Measurements from ENCODE around the gene CACNA2D3.
A peak's percentile ranks its signal among the peaks of the same experiment; 100 is the strongest.

CACNA2D3 gene

DNA sequence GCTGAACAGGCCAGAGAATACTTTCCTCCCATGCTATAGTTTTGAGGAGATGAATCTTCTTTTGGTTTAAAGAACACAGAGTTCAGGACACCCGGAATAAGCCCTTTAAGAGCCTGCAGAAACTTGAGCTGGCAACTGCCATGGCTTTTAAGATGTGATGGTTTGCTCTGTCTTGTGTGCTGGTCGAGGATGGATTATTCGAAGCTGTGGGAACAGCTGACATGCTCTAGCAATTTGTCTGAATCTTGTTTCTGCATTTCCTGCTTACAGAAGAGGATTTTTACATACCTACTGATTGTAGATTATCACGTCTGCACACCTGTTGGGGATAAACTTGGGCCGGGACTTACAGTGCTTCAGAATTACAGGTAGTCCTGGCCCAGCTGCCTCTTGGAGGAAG is 408.6 kb downstream of the CACNA2D3 start:
- DNase-seq (ENCODE audit: low read depth, low spot score): no peak

DNA sequence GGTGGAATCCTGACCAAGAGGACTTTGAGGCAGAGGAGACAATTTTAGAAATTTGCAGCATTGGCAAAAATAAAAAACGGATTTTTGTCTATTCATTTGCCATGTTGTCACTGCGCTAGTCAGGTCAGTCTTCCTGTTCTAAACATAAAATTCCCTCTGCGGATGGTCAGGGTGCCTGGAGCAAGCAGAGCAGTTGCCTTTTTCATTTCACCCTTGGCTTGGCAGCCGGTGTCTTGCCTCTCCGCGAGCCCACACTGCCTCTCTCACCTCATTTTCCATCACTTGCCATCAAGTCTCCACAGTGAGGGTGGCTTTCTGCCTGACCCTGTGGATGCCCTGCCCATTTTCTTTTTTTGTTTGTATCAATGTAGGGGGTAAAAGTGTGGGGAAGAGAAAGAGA is 409.4 kb downstream of the CACNA2D3 start:
- DNase-seq (ENCODE audit: low read depth, low spot score): no peak

DNA sequence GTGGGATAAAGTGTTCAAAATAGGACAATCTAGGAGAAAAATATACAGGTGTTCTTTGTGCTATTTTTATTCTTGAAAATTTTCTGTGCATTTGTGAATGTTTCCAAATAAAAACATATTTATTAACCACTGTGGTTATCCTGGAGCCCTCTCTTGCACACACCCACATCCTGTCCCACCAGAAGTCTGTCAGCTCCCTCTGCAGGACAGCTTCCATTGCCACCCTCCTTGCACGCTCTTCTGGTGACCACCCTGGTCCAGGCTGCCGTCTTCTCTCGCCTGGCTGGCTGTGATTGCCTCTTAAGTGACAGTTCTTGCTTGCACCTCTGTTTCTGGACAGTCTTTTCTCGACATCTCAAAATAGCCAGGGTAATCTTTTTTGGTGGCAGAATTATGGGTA is 411.5 kb downstream of the CACNA2D3 start:
- DNase-seq (ENCODE audit: low read depth, low spot score): no peak

DNA sequence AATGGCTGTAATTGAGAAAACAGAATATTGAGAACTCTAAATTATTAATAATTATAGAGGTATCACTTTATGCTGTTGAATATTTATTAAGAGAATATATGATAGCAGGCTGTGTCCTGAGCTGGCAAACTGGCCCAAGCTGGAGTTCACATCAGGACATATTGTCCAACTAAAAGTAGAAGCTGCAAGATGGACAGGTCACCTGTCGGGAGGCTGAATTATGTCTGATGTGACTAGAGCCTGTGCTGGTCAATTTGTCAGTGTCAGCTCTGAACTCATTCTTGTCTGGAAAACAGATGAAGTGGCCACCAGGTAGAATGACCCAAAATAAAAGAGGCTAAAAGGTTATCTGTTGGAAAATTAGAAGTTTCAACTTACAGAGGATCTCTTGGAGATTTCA is 413.3 kb downstream of the CACNA2D3 start:
- DNase-seq (ENCODE audit: low read depth, low spot score): no peak

DNA sequence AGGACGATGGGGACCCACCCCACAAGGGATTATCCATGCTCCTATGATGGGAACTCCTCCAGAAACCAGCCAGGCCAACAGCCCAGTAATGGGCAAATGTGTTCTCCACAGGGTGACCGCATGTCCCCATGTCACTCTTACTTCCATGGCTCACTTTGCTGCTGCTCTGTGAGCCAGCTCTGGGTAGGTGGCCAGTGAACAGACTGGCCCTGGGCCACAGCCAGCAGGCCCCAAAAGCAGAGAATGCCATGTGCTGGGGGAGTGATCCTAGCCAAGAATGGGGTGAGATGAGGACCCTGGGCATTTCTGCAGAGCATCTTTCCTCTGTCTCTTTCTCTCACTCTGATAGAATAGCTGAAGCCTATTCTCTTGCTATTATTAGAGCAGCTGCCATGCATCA is 414.1 kb downstream of the CACNA2D3 start:
- DNase-seq (ENCODE audit: low read depth, low spot score): no peak

DNA sequence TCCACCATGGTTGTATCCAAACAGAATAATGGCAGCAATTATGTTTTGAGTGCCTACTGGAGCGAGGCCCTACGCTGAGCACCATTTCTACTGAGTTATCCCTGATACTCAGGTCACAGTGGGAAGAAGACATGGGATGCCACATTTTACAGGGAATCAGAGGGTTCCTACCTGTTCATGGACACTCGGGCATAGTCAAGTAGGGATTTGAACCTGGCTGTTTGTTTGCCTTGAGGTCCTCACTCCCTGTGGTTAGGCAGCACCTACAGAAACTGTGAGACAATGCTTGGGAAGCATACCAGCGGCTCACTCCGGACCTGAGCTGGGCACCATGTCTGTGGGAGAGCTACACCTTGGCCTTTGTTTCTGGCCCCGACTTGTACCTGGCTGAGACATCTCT is 415.2 kb downstream of the CACNA2D3 start:
- no peak for DNase-seq (ENCODE audit: low read depth, low spot score)

DNA sequence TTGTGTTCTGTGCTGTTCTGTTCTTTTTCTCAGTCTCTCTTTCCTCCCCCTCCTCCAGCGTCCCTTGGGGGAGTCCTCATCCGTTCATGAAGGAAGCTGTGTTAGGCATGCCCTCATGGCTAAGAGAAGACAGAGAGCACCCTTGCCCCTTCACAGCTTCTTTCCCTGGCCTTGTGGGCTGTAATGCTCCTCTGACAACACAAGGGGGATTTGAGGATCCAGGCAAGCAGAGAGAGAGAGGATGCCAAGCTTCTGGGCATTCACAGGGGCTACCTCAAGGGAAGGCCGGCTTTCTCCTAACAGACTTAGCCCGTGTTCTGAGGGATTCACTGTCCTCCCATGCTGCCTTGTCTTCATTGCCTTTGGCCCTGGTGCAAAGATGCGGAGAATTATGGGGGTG is 416.0 kb downstream of the CACNA2D3 start:
- DNase-seq (ENCODE audit: low read depth, low spot score): peak; percentile 61

DNA sequence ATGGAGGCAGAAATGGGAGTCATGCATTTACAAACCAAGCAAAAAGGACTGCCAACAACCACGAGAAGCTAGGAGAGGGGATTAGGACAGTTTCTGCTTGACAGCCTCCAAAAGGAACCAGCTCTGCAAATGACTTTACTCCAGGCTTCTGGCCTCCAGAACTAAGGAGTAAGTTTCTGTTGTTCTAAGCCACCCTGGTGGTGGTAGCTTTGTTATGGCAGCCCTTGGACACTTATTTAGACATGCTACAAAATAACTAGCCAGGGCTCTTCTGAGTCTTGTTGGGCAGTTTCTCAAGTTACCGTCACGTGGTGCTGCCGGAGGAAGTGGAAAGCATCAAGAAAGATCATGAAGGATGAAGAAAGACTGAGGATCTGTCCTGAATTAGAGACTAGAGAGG is 419.0 kb downstream of the CACNA2D3 start:
- DNase-seq (ENCODE audit: low read depth, low spot score): no peak

DNA sequence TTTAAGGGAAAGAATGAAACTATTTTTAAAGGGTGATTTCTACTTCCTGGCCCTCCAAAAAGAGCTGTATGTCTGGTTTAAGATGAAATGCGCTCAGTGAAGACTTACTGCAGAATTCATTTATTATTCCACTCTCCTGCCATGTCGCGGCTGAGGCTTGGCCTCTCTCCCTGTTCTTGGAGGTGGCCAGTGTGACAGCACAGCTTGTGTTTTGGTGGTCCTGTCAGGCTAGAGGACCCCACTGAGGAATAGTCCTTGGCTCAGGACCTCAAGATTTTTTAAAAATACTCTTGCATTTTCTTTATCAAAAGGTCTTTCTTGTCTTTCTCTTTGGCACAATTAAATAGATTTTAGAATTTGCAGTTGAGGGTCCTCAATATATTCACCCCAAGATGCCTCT is 421.1 kb downstream of the CACNA2D3 start:
- DNase-seq (ENCODE audit: low read depth, low spot score): no peak

DNA sequence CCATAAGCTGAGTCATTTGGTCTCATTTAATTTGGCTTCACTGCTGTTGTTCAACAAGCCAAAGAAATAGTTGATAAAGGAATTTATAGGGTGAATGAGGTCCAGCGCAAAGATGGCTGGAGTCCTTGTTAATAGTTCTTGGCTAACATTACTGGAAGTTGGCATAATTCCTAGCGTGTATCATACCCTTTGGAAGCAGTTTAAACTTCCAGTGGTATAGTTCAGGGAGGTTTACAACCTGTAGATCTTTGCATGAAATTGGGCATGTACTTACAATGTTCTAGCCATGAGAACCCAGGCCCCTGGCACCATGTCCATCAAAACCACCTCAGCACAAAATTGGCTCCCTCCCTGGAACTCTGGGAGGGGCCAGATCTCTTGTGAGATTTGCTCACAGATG is 424.7 kb downstream of the CACNA2D3 start:
- DNase-seq (ENCODE audit: low read depth, low spot score): no peak

DNA sequence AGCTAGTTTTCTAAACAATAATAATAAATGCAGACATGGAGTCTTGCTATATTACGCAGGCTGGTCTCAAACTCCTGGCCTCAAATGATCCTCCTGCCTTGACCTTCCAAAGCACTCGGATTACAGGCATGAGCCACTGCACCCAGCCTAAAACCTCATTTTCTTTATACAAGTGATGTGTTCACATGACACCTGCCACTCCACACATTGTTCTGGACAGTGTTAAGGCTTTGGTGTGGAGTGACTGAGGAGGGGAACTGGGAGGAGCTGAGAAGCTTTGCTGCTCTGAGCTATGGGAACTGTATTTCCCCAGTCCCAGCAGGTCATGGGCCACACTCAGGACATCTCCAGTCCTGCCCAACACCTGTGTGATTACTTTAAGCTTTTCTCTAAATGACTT is 425.5 kb downstream of the CACNA2D3 start:
- DNase-seq (ENCODE audit: low read depth, low spot score): no peak

DNA sequence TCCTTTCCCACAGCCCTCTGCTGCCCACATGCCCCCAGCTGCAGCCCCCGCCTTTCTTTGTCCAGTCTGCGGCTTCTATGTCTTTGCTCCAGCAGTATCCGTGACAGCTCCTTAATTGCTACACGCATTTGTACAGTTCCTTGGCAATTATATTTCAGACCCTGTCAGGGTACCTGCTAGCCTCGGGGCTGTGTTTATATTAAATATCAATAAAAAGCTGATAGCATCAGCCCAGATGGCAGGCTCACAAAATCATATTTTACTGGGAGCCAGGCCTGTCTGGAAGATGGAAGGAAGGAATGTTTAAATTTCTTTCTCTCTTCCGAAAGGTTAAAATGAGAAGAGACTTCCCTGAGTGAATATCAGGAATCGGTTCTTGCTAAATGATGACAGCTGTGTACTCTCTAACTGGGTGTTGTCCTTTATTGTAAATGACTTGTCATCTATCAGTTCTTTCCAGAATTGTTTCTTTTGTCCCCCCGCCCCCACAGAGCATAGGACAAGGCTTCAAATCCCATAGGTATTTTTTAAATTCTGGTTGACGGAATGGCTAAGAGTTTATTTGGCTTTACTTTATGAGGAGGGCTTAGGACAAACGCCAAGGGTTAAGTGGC is 427.4 kb downstream of the CACNA2D3 start:
- DNase-seq (ENCODE audit: low read depth, low spot score): no peak

DNA sequence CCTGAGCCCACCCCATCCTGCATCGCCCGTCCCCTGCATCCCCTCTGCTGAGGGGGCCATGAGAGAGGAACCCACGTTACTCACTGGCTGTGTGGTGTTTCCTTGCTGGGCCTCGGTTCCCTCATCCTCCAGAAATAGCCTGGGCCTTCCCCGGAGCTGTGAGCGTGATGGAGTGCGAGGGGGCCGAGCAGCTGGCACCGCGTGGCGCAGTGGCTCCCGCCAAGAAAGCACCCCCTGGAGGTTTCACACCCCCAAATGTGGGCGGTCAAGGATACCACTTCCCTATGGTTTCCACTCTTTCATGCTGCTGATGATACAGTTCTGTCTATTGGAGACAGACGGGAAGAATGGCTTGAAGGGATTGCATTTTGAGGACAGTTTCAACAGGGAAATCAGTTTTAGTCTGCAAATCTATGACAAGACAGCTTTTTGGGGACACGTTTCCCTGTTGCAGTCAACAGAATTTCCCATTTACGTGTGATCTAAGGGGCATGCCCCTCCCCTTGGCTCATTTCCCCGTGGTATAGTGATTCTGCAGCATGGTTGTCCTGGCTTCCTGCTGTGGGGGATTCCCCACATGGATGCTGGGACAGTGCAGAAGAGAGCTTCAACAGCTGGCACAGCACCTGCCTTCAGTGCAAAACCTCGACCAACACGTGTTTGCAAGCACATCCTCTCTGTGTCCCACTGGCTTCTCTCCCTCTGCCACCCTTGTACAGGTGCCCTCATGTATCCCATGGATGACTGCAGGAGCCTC is 428.0 kb downstream of the CACNA2D3 start:
- no peak for DNase-seq (ENCODE audit: low read depth, low spot score)

DNA sequence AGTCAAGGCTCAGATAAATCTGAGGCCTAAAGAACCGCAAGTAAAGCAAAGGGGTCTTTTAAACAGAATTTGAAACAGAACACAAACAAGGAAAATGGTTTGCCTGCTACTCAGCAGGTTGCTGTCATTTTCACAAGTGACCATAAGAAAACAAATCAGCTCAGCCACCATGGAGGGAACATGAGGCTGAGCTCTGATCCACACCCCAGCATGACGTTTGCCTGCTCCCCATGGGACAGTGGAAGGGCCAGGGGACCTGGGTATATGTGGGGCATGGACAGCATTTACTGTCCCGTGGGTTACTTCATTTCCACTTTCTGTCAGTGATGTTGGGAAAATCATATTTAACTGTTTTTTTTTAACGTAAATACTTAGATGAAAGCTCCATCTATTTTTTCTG is 434.3 kb downstream of the CACNA2D3 start:
- no peak for DNase-seq (ENCODE audit: low read depth, low spot score)

DNA sequence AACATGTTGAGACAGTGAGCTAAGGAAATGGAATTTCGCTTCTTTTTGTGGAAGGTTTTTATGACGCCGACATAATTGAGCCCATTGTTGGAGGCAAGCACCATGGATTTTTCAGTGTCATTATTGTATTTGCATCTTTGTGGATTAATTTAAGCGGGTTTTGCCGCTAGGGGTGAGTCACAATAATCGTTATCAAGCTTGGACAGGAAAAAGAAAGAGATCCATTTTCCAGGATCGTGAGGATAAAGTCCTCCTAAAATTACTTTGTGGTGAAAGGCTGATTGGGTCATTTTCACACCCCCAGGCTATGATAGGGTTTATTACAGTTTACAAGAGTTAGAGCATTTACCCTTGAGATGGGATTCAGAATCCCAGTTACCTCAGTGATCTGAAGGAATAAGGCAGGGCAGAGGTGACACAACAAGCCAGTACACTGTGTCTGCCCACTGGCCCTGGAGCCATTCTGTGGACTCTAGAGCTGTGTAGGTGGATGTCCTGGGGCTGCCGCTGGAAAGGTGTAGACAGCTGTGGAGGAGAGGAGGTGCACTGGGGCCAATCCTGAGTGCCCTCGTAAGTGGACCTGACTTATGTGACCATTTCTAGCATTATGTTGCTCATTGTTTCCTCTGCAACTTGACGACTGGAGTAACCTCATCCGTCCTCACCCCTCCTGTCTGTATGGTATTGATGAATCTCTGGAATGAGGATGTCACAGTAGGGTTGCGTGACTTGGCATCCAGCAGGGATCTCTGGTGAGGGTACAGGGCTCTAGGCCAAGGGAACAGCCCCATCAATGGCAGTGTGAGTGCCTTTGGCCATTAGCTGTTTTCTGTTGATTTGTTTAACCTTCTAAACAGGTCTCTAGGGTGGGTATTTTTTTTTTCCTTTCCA is 435.4 kb downstream of the CACNA2D3 start:
- DNase-seq (ENCODE audit: low read depth, low spot score): no peak

DNA sequence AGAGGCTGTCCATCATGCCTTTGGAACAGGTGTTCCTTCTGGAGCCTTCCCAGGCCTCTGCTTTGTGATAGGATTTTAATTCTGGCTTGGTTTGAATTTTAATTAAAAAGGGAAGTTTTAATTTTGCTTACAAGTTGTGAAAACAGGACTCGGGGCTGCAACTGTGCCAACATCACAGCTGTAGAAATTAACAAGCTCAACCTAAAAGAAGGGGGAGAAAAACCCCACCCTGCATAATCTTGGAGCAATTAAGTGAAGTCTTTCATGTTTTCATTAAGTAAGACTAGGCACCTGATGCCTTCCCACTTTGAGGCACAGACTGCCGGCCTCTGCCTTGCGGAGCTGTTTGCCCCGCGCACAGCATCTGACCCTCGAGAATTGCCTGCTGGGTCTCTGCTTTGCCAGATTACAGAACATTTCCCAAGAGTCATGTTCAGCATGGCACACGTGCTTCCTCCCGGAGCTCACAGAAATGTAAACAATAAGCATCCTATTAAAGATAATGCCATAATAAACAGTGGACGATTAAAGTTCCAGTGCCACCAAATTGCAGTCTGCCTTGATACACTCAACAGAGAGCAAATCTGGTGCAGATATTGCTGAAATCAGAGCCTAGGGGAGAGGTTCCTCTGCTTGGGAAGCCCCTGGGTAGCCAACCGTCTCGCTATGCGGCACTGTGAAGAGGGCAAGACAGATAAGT is 441.3 kb downstream of the CACNA2D3 start:
- DNase-seq (ENCODE audit: low read depth, low spot score): no peak

DNA sequence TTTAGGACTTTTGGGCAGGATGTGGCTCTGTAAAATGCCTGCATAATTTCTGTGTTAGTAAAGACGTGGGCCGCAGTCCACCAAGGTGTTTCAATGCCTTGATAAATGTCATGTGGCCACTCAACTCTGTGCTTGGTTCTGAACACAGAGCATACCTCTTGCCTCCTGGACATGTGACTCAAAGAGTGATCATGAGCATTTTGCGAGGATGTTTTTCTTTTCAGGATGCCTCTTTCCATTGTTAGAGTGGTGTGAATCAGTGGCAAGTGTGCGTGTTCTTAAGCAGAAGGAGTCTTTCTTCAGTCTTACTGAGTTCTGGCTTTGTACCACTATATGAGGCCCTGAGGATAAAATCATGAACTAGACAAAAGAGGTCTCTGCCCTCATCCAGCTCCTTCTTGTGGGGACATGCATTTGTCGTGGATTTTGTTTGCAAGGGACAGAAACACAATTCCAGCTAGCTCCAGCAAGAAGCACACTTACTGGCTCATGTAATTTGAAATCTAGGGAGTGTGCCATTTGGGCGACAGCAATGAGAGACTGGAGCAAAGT is 442.1 kb downstream of the CACNA2D3 start:
- DNase-seq (ENCODE audit: low read depth, low spot score): no peak

DNA sequence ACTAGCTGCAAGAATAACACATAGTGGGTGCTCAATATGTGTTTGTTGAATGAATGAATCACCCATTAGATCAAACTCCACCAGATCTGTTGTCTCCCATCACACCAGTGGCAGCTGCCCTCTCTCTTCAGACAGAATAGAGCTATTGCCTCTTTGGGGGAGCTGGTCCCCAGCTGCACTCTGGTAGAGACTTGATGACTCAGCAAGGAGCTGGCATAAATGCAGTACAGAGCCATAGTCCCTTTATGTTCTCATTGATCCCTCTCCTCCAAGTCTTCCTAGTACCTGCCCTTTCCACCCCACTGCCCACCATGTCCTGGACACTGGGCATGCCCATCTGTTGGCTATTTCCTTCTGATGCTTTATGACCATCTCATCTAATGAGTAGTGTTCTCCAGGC is 443.6 kb downstream of the CACNA2D3 start:
- no peak for DNase-seq (ENCODE audit: low read depth, low spot score)

DNA sequence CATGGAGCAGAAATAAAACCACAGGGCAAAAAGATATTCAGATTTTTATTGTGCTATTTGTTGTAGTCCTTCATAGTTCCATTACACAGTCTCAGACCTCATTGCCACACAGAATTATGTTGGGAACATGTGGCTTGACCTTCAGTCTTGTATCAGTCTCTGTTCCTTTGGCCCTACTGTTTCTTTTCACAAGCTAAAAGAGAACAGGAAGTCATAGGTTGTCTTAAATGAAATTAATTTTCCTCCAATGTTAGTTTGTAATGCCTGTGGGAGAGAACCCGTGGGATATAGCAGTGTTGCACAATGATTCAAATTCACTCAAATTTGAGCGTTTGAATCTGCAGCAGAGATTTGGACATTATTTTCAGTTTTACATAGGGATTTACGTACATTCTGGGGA is 445.6 kb downstream of the CACNA2D3 start:
- DNase-seq (ENCODE audit: low read depth, low spot score): no peak

DNA sequence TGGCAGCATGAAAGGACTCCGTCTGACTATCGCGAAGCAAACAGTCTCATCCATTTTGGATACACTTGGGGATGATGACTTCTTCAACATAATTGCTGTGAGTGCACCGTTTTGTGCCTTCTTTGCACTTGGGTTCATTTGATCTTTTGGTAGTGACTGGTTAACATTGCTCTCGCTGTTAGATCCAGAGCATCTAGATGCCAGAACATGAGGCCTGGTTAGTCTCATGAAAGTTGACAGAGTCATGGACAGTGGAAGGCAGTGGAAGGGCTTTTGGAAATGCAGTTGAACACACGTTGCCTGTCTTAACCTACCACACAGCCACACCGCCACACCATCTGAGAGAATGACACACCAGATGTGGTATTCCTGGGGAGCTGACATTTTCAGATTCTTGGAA is 447.7 kb downstream of the CACNA2D3 start:
- DNase-seq (ENCODE audit: low read depth, low spot score): no peak

DNA sequence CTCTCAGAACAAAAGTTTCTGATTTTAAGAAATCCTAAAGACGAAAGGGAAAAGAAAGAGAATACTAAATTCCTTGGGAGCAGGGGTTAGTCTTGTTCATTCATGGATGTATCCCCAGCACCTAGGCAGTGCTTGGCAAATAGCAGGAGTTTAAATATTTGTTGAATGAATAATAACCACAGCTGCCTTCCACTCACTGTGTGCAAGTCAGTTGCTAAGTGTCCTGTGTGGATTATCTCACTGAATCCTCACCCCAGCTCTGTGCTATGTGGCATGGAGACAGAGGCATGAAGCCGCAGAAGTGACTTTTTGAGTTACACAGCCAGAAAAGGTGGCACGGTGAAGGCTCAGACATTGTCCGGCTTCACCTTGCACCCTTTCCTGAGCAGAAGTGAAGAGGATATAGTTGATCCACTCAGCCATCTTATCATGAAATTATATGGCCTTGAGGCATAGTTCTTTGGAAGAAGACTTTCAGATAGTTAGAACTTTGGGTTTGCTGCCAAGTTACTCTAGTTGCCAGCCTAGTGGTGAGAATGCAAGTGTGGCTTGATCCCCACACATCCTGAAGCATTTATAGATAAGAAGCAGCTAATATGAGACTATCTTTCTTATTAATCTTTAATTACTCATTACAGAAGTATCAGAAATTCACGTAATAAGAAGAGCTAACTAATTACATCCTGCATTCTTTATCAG is 450.0 kb downstream of the CACNA2D3 start:
- DNase-seq (ENCODE audit: low read depth, low spot score): no peak

All from iPS DF 19.7 (cell line).